Stimulated activated CD8-positive, alpha-beta memory T cell treated with anti-CD3 and anti-CD28 coated beads, Interleukin-4, amount 100 ng/mL, for 24 hours (primary cell): ENCODE data around the gene MAS1.
A peak's percentile ranks its signal among the peaks of the same experiment; 100 is the strongest.
"Not testable (repeated sequence)": the region's sequence is repeated elsewhere in the genome, so short reads cannot be mapped to it uniquely, and the experiment has no call there.

ENCODE experiments used
- DNase-seq: peaks from one replicate; pipeline ENCODE4 v3.0.0-alpha.2; 2020; ENCODE audit warnings: low read depth

The MAS1 gene

GRCh38 chr6:159919011-159919511 is 28.3 kb downstream of the MAS1 start:
- no peak for DNase-seq

GRCh38 chr6:159919800-159920199 is 29.0 kb downstream of the MAS1 start:
- no peak for DNase-seq

DNA sequence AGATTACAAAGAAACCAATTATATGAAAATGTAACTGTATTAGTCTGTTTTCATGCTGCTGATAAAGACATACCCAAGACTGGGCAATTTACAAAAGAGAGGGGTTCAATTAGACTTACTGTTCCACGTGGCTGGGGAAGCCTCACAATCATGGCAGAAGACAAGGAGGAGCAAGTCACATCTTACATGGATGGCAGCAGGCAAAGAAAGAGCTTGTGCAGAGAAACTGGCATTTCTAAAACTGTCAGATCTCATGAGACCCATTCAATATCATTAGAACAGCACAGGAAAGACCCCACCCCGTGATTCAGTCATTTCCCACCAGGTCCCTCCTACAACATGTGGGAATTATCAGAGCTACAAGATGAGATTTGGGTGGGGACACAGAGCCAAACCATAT is 33.4 kb downstream of the MAS1 start:
- DNase-seq, result not testable (repeated sequence)

DNA sequence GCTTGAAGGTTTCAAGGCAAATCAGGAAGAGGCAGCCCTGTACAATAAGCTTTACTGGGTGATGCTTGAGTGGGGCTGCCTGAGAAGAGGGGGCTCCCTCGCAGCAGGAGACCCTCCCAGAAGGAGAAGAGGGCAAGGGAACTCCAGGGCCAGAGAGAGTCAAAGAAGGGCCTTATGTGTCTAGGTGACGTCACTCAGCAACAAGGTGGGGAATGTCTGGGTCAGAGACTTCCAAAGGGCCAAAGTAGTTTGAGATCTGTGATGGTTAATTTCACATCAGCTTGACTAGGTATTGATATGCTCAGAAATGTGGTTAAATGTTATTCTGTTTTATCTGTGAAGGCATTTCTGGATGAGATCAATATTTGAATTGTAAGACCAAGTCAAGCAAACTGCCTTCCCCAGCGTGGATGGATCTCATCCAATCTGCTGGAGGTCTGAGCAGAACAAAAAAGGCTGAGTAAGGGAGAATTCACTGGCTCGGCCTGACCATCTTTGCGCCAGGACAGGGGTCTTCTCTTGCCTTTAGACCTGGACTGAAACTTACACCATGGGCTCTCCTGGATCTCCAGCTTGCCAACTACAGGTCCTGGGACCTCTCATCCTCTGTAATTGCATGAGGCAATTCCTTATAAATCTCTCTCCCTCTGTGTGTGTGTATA is 35.9 kb downstream of the MAS1 start:
- no peak for DNase-seq

- peak; percentile 11 for DNase-seq
Measured at GRCh38 chr6:159929819-159930218, 39.0 kb downstream of the MAS1 start.

DNA sequence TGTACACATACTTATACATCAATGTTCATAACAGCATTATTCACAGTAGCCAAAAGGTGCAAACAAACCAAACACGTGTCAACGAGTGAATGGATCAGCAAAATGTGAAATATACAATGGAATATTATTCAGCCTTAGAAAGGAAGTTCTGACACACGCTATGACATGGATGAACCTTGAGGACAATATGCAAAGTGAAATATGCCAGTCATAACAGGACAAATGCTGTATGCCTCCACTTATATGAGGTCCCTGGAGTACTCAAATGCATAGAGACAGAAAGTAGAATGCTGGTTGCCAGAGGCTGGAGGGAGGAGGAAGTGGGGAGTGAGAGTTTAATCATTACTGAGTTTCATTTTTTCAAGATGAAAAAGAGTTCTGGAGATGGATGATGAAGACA is 40.3 kb downstream of the MAS1 start:
- no peak for DNase-seq

- DNase-seq, result no peak
Measured at GRCh38 chr6:159931846-159932245, 41.1 kb downstream of the MAS1 start.

GRCh38 chr6:159933077-159933476 is 42.3 kb downstream of the MAS1 start:
- no peak for DNase-seq

DNA sequence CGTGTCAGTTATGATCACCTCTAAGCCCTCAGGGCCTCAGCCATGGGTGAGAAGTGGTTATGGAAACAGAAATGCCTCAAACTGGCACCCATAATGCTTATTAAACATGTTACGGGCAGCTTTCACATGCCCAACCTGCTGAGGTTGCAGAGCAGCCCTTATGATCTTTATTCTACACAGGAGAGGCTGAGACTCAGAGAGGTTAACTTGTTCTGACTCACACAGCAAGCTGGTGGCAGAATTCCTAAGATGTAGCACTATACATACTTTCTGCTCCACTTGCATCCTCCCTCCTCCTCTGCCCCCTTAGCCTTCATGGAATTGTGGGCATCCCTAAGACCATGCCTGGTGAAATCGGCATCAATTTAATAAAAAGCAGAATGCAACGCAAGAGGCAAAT is 43.4 kb downstream of the MAS1 start:
- DNase-seq, result no peak

GRCh38 chr6:159935065-159935464 is 44.3 kb downstream of the MAS1 start:
- DNase-seq, result no peak

- no peak for DNase-seq
Measured at GRCh38 chr6:159935633-159936032, 44.8 kb downstream of the MAS1 start.

DNA sequence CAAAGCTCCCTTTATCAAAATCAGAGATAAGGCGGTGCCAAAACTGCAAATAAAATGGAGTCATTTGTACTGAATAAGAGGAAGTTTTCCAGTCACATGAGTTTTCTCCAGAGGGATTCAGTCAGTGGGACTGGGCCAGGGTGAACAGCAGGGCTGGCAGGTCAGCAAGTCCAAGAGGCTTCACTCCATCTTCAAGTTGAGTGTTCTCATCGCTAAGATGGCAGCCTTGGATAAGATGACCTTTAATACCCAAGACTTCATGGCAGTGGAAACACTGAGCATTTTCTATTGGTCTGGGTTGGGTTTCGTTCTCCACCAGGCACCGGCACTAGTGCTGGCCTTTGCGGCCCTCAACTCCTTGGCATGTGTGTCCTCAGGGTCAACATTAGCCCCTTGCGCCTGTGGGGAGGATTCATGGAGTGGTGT is 48.8 kb downstream of the MAS1 start:
- no peak for DNase-seq
